Neural progenitor cell (in vitro differentiated cells): ENCODE results near the gene WDR27. TPM values are rescaled to one million over a fixed set of nuclear protein-coding genes. Genes with fewer than 3 reads are reported as not detected.
A peak's percentile ranks its signal among the peaks of the same experiment; 100 is the strongest.

Experiments
- DNase-seq: peaks from one replicate; pipeline ENCODE4 v3.0.0-alpha.2; 2016; ENCODE audit warnings: low spot score
- H2AFZ ChIP-seq: fragments of 200-600 bp; sonication (generic); replicated peaks from 2 replicates; pipeline ENCODE4 v1.6.1; 2016; ENCODE audit warnings: antibody characterized with exemption
- H3F3A ChIP-seq: fragments of 200-600 bp; sonication (generic); 2 replicates; pipeline ENCODE4 v1.6.1; 2016; ENCODE audit warnings: antibody characterized with exemption, low read depth
- H3K27ac ChIP-seq: fragments of 200-600 bp; sonication (generic); 2 replicates; pipeline ENCODE4 v1.5.1; 2016; ENCODE audit warnings: mild to moderate bottlenecking
- H3K27me3 ChIP-seq: fragments of 200-600 bp; sonication (generic); 2 replicates; pipeline ENCODE4 v1.6.1; 2016; ENCODE audit warnings: mild to moderate bottlenecking, moderate library complexity
- H3K36me3 ChIP-seq: fragments of 200-600 bp; sonication (generic); 2 replicates; pipeline ENCODE4 v1.5.1; 2016
- H3K4me1 ChIP-seq: fragments of 200-600 bp; sonication (generic); 2 replicates; pipeline ENCODE4 v1.6.1; 2016; ENCODE audit warnings: mixed run types
- H3K4me2 ChIP-seq: fragments of 200-600 bp; sonication (generic); 2 replicates; pipeline ENCODE4 v1.6.1; 2016
- H3K4me3 ChIP-seq: fragments of 200-600 bp; sonication (generic); 2 replicates; pipeline ENCODE4 v1.5.1; 2016
- H3K79me2 ChIP-seq: fragments of 200-600 bp; sonication (generic); 2 replicates; pipeline ENCODE4 v1.6.1; 2016; ENCODE audit warnings: low read depth
- H3K9ac ChIP-seq: fragments of 200-600 bp; sonication (generic); 2 replicates; pipeline ENCODE4 v1.6.1; 2016
- H3K9me3 ChIP-seq: fragments of 200-600 bp; sonication (generic); 2 replicates; pipeline ENCODE4 v1.5.1; 2016; ENCODE audit warnings: low read depth
- H4K20me1 ChIP-seq: fragments of 200-600 bp; sonication (generic); 2 replicates; pipeline ENCODE4 v1.6.1; 2016; ENCODE audit warnings: low read depth
- H3K27ac Mint-ChIP-seq: 3 replicates; pipeline ENCODE4 v1.8.0; 2021; ENCODE audit warnings: mixed read lengths
- H3K27me3 Mint-ChIP-seq: 2 replicates; pipeline ENCODE4 v1.8.0; 2022; ENCODE audit warnings: low read depth, mild to moderate bottlenecking, inconsistent platforms, moderate library complexity, mixed read lengths; ENCODE audit not compliant: insufficient read depth
- H3K36me3 Mint-ChIP-seq: 3 replicates; pipeline ENCODE4 v1.8.0; 2021; ENCODE audit warnings: mixed read lengths
- H3K4me1 Mint-ChIP-seq: 3 replicates; pipeline ENCODE4 v1.8.0; 2021; ENCODE audit warnings: mixed read lengths
- H3K4me3 Mint-ChIP-seq: 3 replicates; pipeline ENCODE4 v1.8.0; 2021; ENCODE audit warnings: mild to moderate bottlenecking, moderate library complexity, mixed read lengths
- H3K9me3 Mint-ChIP-seq: 3 replicates; pipeline ENCODE4 v1.8.0; 2020; ENCODE audit warnings: mixed read lengths
- CTCF ChIP-seq: fragments of 200-600 bp; sonication (generic); IDR thresholded peaks from 2 replicates; pipeline ENCODE4 v1.5.1; 2017; ENCODE audit warnings: antibody characterized with exemption, mild to moderate bottlenecking
- EZH2 ChIP-seq: fragments of 200-600 bp; sonication (generic); IDR thresholded peaks from 2 replicates; pipeline ENCODE4 v1.6.1; 2017; ENCODE audit warnings: antibody characterized with exemption, mild to moderate bottlenecking, moderate library complexity
- EZH2phosphoT487 ChIP-seq: fragments of 200-600 bp; sonication (generic); IDR thresholded peaks from 2 replicates; pipeline ENCODE4 v1.6.1; 2017; ENCODE audit warnings: antibody characterized with exemption
- total RNA-seq: library from RNA; depleted of rRNA; stranded (reverse); fragments of >200 nt; gene quantifications from 2 replicates; pipeline ENCODE4 v1.2.3, GENCODE V29; 2015; ENCODE audit warnings: low replicate concordance

The WDR27 gene
- total RNA-seq, 1 donor from 2014 or later = 69.0 TPM

GRCh38 chr6:169451065-169451838 is 250.6 kb downstream of the WDR27 start:
- Histone ChIP-seq H3K4me3 (no peak overlapping the region), H3K79me2 (no peaks in the 10 kb centered on the region), H3K4me1 (peaks cover 5% of the 10 kb centered on the region), H3K36me3 (no peaks in the 10 kb centered on the region), H3K4me2 (no peak overlapping the region), H3K9ac (no peak overlapping the region), H3K27me3 (no peaks in the 10 kb centered on the region), H3K27ac (no peak overlapping the region), H2AFZ (no peak overlapping the region), H3F3A (no peaks in the 10 kb centered on the region), H3K9me3 (no peaks in the 10 kb centered on the region), H4K20me1 (no peaks in the 10 kb centered on the region)
- Mint-ChIP-seq H3K27me3 (peaks cover 2% of the 10 kb centered on the region), H3K36me3 (no peaks in the 10 kb centered on the region), H3K9me3 (no peaks in the 10 kb centered on the region), H3K4me1 (peaks cover 8% of the 10 kb centered on the region), H3K4me3 (no peak overlapping the region), H3K27ac (no peak overlapping the region)
- TF ChIP-seq CTCF (no peak), EZH2phosphoT487 (no peak), EZH2 (no peak)
- DNase-seq = no peak

GRCh38 chr6:169450097-169450496 is 251.7 kb downstream of the WDR27 start:
- peak; percentile 36 for DNase-seq

GRCh38 chr6:169449221-169449620 is 252.6 kb downstream of the WDR27 start:
- Histone ChIP-seq H3K27me3 (no peaks in the 10 kb centered on the region), H3K27ac (no peak overlapping the region), H3K9me3 (no peaks in the 10 kb centered on the region), H4K20me1 (no peaks in the 10 kb centered on the region), H3K79me2 (no peaks in the 10 kb centered on the region), H3K9ac (no peak overlapping the region), H2AFZ (no peak overlapping the region), H3K4me3 (no peak overlapping the region), H3K4me2 (no peak overlapping the region), H3K36me3 (no peaks in the 10 kb centered on the region), H3F3A (no peaks in the 10 kb centered on the region), H3K4me1 (peaks cover 5% of the 10 kb centered on the region)
- Mint-ChIP-seq H3K27ac (no peak overlapping the region), H3K36me3 (peaks cover under 1% of the 10 kb centered on the region), H3K9me3 (peaks cover under 1% of the 10 kb centered on the region), H3K4me3 (no peak overlapping the region), H3K27me3 (peaks cover 2% of the 10 kb centered on the region), H3K4me1 (peaks cover 8% of the 10 kb centered on the region)
- no peak for DNase-seq
- TF ChIP-seq EZH2 (no peak), CTCF (no peak), EZH2phosphoT487 (no peak)

More at GRCh38 chr6:169450097-169450496, 251.7 kb downstream of the WDR27 start:
- Histone ChIP-seq H3K4me2 (peak overlapping the region; percentile 13), H3K9ac (no peak overlapping the region), H3K79me2 (no peaks in the 10 kb centered on the region), H3K4me1 (peaks cover 5% of the 10 kb centered on the region), H3K27ac (no peak overlapping the region), H3F3A (no peaks in the 10 kb centered on the region), H3K27me3 (no peaks in the 10 kb centered on the region), H3K4me3 (no peak overlapping the region), H4K20me1 (no peaks in the 10 kb centered on the region), H2AFZ (peak overlapping the region; percentile 34), H3K36me3 (no peaks in the 10 kb centered on the region), H3K9me3 (no peaks in the 10 kb centered on the region)
- H3K27ac Mint-ChIP-seq = no peak overlapping the region
- TF ChIP-seq EZH2 = no peak
- TF ChIP-seq CTCF = no peak
- no peak for TF ChIP-seq EZH2phosphoT487
- peaks cover 8% of the 10 kb centered on the region for H3K4me1 Mint-ChIP-seq
- no peaks in the 10 kb centered on the region for H3K36me3 Mint-ChIP-seq
- H3K9me3 Mint-ChIP-seq = no peaks in the 10 kb centered on the region
- H3K27me3 Mint-ChIP-seq = peaks cover 2% of the 10 kb centered on the region
- H3K4me3 Mint-ChIP-seq = no peak overlapping the region
